NCI-H345 treated with DMSO at 0.1 percent for 48 hours (cell line): ENCODE data around the gene PALM.
"Not testable (repeated sequence)": the region's sequence is repeated elsewhere in the genome, so short reads cannot be mapped to it uniquely, and the experiment has no call there.

Experiments used
- DNase-seq: peaks from one replicate; lab custom pipeline; 2025; ENCODE audit not compliant: unreplicated experiment; lab: John Stamatoyannopoulos, UW

Gene PALM

GRCh38 chr19:708154-709143, at the start of gene PALM:
PALM (plus strand) TSS chr19:708935; CDS start chr19:709147, 212 bp downstream.
- no peak for DNase-seq

GRCh38 chr19:660793-661426, 47.8 kb upstream of the PALM start:
- DNase-seq = no peak

- DNase-seq = no peak
These were observed 47.1 kb upstream of the PALM start for GRCh38 chr19:661427-662196.

- DNase-seq = no peak
These were observed 46.4 kb upstream of the PALM start for GRCh38 chr19:662207-662961.

GRCh38 chr19:662962-663681, 45.6 kb upstream of the PALM start, which contains the start of gene RNF126:
RNF126 (minus strand) TSS chr19:663214; CDS start chr19:663121, 93 bp downstream.
- peak; percentile 79 for DNase-seq

GRCh38 chr19:663682-664117, 45.0 kb upstream of the PALM start:
- no peak for DNase-seq

GRCh38 chr19:664913-665443, 43.8 kb upstream of the PALM start:
- peak; percentile 75 for DNase-seq

- not testable (repeated sequence) for DNase-seq
These were observed 41.7 kb upstream of the PALM start for GRCh38 chr19:666985-667573.

- not testable (repeated sequence) for DNase-seq
These were observed 39.9 kb upstream of the PALM start for GRCh38 chr19:668675-669434.

GRCh38 chr19:670609-671075, 38.1 kb upstream of the PALM start:
- no peak for DNase-seq

- DNase-seq = no peak
These were observed 34.2 kb upstream of the PALM start for GRCh38 chr19:674282-675151.

- no peak for DNase-seq
These were observed 32.8 kb upstream of the PALM start for GRCh38 chr19:676007-676338.

GRCh38 chr19:676339-677105, 32.2 kb upstream of the PALM start, which contains the start of gene FSTL3:
FSTL3 (plus strand) TSS chr19:676392; CDS start chr19:676424, 32 bp downstream.
- DNase-seq = no peak

- no peak for DNase-seq
These were observed 31.5 kb upstream of the PALM start for GRCh38 chr19:677201-677600.

GRCh38 chr19:677601-678436, 30.9 kb upstream of the PALM start:
- no peak for DNase-seq
